ENCODE measurements around the gene MCC. TPM values are rescaled to one million over a fixed set of nuclear protein-coding genes. Genes with fewer than 3 reads are reported as not detected.

The MCC gene
- total RNA-seq, 1 experiment from 2014 or later, result 7.6 TPM

DNA sequence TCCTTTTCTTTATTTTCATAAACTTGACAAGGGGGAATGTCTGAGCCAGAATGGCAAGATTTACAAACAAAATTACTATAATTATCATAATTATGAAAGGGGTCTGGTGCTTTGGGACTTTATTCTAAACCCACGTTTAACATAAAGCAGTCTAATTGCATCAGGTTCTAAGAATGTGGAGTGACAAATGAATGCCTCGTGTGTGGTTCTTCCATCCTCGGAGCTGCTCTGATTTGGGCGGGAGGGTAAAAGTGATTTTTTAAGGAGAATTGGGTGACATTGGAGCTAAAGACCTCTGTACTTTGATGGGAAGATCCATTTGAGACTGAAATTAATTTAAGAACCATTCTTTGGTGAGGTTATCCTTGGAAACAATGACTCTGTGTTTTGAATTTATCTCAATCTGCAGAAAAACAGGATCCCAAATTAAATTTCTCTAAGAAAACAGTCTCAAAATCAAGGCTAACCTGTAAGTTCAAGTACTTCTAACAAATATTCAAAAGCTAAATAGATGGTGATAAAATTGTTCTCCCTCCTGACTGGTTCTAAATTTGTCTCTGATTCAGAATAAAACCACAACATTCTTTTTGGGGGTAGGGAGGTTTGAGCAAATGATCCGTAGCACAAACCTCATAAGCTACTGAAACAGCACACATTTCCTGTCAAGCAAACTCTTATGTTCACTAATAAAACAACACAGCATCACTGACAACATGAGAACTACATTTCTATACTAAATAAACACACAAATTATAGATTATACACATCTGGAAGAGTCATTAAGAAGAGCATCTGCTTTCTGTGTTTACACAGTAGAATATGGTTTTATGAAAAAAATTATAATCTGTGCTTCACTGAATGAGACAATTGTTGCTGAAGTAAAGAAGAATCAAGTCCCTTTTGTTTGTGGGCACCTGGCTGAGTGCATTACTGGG is 426.1 kb downstream of the MCC start:
- Histone ChIP-seq H3K9ac (ENCODE audit: extremely low read depth, insufficient read length, low read length) (no peak overlapping the region), H3K4me1 (ENCODE audit: insufficient read depth, low read length) (no peaks in the 10 kb centered on the region; the same call in 1 of the 2 replicates)
- H3K27ac Mint-ChIP-seq, result peak overlapping the region in 1 of 3 experiments; percentile 73; a peak in 2 of 7 replicates

More for the DNA sequence above, 426.1 kb downstream of the MCC start:
- Histone ChIP-seq H3K79me1 (ENCODE audit: insufficient read depth, low read depth, low read length, poor library complexity, severe bottlenecking) (no peaks in the 10 kb centered on the region), H3K18ac (ENCODE audit: insufficient read length, low read depth, low read length) (no peak overlapping the region), H3K23me2 (ENCODE audit: insufficient read length, low read depth, low read length, poor library complexity, severe bottlenecking) (no peaks in the 10 kb centered on the region), H3K79me2 (ENCODE audit: insufficient read depth, low read length) (no peaks in the 10 kb centered on the region), H3K9me3 (ENCODE audit: control insufficient read depth, low read depth, low read length) (no peaks in the 10 kb centered on the region), H2BK15ac (ENCODE audit: low read depth, low read length) (no peak overlapping the region), H3K4ac (ENCODE audit: low read depth, low read length) (no peak overlapping the region), H3K14ac (ENCODE audit: insufficient read depth, low read length) (no peak overlapping the region), H2BK5ac (ENCODE audit: insufficient read length, low read length) (no peak overlapping the region), H3T11ph (ENCODE audit: low read length) (no peak overlapping the region), H2AFZ (ENCODE audit: low read length) (no peak overlapping the region), H4K5ac (ENCODE audit: insufficient read length, low read depth, low read length) (no peak overlapping the region), H3K56ac (ENCODE audit: insufficient read length, low read depth, low read length) (no peak overlapping the region), H2BK120ac (ENCODE audit: low read depth, low read length, poor library complexity, severe bottlenecking) (no peak overlapping the region), H4K20me1 (ENCODE audit: control insufficient read depth, insufficient read depth, insufficient read length) (no peaks in the 10 kb centered on the region), H3K23ac (ENCODE audit: insufficient read length, low read depth, low read length) (no peak overlapping the region), H4K8ac (replicated peaks; ENCODE audit: insufficient read length, low read depth, low read length) (no peak overlapping the region), H2AK5ac (ENCODE audit: insufficient read length, low read length) (no peak overlapping the region), H4K91ac (ENCODE audit: insufficient read length, low read depth, low read length) (no peak overlapping the region), H3K4me2 (ENCODE audit: insufficient read depth, insufficient read length, low read length) (no peak overlapping the region), H2BK20ac (ENCODE audit: low read depth, low read length, poor library complexity, severe bottlenecking) (no peak overlapping the region), H3K27ac (ENCODE audit: insufficient read length, low read depth, low read length) (no peak overlapping the region), H2BK12ac (ENCODE audit: insufficient read length, low read depth, low read length) (no peak overlapping the region), H3K27me3 (ENCODE audit: insufficient read depth, low read length) (no peaks in the 10 kb centered on the region)
- TF ChIP-seq, protein P1, sequence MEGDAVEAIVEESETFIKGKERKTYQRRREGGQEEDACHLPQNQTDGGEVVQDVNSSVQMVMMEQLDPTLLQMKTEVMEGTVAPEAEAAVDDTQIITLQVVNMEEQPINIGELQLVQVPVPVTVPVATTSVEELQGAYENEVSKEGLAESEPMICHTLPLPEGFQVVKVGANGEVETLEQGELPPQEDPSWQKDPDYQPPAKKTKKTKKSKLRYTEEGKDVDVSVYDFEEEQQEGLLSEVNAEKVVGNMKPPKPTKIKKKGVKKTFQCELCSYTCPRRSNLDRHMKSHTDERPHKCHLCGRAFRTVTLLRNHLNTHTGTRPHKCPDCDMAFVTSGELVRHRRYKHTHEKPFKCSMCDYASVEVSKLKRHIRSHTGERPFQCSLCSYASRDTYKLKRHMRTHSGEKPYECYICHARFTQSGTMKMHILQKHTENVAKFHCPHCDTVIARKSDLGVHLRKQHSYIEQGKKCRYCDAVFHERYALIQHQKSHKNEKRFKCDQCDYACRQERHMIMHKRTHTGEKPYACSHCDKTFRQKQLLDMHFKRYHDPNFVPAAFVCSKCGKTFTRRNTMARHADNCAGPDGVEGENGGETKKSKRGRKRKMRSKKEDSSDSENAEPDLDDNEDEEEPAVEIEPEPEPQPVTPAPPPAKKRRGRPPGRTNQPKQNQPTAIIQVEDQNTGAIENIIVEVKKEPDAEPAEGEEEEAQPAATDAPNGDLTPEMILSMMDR (conservative IDR thresholded peaks at IDR 0.05), result no peak
- H3K36me3 Mint-ChIP-seq (ENCODE audit: insufficient read depth in 1 of 3, low read depth in 3 of 3), result peaks cover 0 to 11% (median 5%) of the 10 kb centered on the region in 3 experiments; a peak in 3 of 7 replicates
- H3K4me3 Mint-ChIP-seq, result no peak overlapping the region
- DNase-seq, result peak; percentile 1
- H3K27me3 Mint-ChIP-seq (ENCODE audit: low read depth), result no peaks in the 10 kb centered on the region
- H3K9me3 Mint-ChIP-seq, result no peaks in the 10 kb centered on the region
- H3K4me1 Mint-ChIP-seq, result peaks cover 15 to 16% of the 10 kb centered on the region in 2 experiments
- no CpG with 5 or more reads among the region's 5 CpGs for WGBS (ENCODE audit: extremely low coverage, insufficient read length, low lambda C conversion rate)

Measured in H9 (cell line).